Aorta (tissue), 5 donors: ENCODE data around the gene FHIT. TPM values are rescaled to one million over a fixed set of nuclear protein-coding genes. Genes with fewer than 3 reads are reported as not detected.

Source experiments
- ATAC-seq: fragments of 200-7000 bp; cut with Tn5 transposase; one replicate; pipeline ENCODE4 v1.9.1; 2022; ENCODE audit warnings: moderate library complexity; ENCODE audit not compliant: low FRiP score
- DNase-seq, 2 donors: peaks; one replicate each; pipeline ENCODE4 v3.0.0-alpha.2; 2020
- H3K27ac ChIP-seq, 2 donors: one replicate each; pipeline ENCODE4 v1.5.1; 2013; ENCODE audit warnings: low read length in 2 of 2, mild to moderate bottlenecking in 2 of 2, moderate library complexity in 2 of 2, control low read depth in 1 of 2, inconsistent platforms in 1 of 2, low read depth in 1 of 2
- H3K27me3 ChIP-seq, 2 donors: one replicate each; pipeline ENCODE4 v1.6.1; 2013; ENCODE audit warnings: control low read depth in 1 of 2, low read length in 1 of 2, mild to moderate bottlenecking in 1 of 2, moderate library complexity in 1 of 2; ENCODE audit not compliant: insufficient read depth in 2 of 2, control insufficient read depth in 1 of 2
- H3K36me3 ChIP-seq, 2 donors: one replicate each; pipeline ENCODE4 v1.6.1; 2013; ENCODE audit warnings: control low read depth in 1 of 2, low read length in 1 of 2, mild to moderate bottlenecking in 1 of 2; ENCODE audit not compliant: insufficient read depth in 2 of 2, control insufficient read depth in 1 of 2
- H3K4me1 ChIP-seq, 2 donors: one replicate each; pipeline ENCODE4 v1.6.1; 2013; ENCODE audit warnings: low read length in 2 of 2, control low read depth in 1 of 2, mild to moderate bottlenecking in 1 of 2, moderate library complexity in 1 of 2; ENCODE audit not compliant: insufficient read depth in 2 of 2, control insufficient read depth in 1 of 2
- H3K4me3 ChIP-seq, 2 donors: one replicate each; pipeline ENCODE4 v1.5.1; 2013; ENCODE audit warnings: low read length in 2 of 2, control low read depth in 1 of 2, mild to moderate bottlenecking in 1 of 2
- H3K9me3 ChIP-seq: one replicate; pipeline ENCODE4 v1.6.1; 2013; ENCODE audit warnings: mild to moderate bottlenecking, low read length; ENCODE audit not compliant: control insufficient read depth
- WGBS, 2 donors: extraction: QIAGEN DNeasy Blood & Tissue Kit; methylation state at CpG; one replicate each; pipeline ENCODE4 v1.1.7; 2013; 5-methylcytosine and 5-hydroxymethylcytosine counted together
- intact Hi-C, 2 donors: fragments of 100-400 bp; cut with DNase I; formaldehyde crosslinking; loops; one replicate each; pipeline versions ENCODE4 v1.14.2 to v1.15.0; 2022
- polyA plus RNA-seq, 2 donors: library from polyadenylated mRNA; stranded (reverse); fragments of 200-250 nt; gene quantifications; one replicate each; pipeline ENCODE4 v1.2.3, GENCODE V29; 2013
- total RNA-seq, 2 donors: library from RNA; stranded (reverse); fragmentation: NEBNext Ultra II Directional; extraction: Animal tissue kit (Norgen Biotek cat#: 25700); gene quantifications; one replicate each; pipeline ENCODE4 v1.2.1, GENCODE V29; 2021
- donor health status: healthy with polysubstance abuse.
- donor health status: Bipolar disorder and iron deficiency.
- donor health status: DM: no; HTN: no; CAD: no.
- donor health status: DM: no; HTN: no; CAD: no.
- donor health status: DM: yes; HTN: yes; CAD: no.

The FHIT gene
- total and polyA plus RNA-seq, 4 donors: 1.1 to 9.2 (median 3.0) TPM

DNA sequence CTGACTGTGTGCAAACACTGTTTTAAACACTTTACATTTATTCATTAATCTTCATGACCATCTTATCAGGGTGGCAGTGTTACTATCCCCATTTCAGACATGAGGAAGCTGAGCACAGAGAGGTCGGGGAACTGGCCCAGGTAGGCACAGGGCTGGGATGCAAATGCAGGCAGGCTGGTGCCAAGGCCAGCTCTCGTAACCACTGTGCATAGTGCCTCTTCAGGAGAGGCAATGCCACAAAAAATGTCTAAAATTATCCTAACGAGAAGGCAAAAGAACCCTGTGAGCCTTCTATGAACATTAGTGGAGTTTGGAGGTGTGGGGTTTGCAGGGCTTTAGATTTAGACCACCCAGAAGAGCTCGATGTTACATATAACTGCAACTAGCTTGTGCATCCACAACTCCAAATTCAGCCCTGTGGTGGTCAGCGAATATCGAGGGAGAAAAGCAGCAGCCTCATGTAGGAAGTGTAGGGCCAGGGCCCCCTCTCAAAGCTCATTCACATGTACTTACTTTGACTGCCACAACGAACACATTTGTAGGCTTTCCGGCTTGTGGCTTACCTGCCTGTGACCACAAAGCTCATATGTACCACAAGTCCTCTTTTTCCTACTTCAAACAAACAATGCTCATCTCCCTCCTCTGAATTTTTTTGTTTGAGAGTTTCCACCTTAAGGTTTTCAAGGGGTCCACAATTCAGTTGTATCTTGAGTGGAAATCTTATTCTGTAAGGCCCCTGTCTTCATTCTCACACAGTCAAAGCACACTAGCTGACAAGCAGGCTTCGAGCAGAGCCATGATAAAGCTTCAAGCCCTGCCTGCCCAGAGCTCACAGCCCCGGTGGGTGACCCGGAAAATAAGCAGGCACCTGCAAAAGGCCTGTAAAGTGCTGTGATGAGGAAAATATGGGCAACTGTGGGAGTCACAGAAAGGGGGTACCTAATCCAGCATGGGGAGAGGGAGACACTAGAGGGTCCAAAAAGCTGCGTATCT lies 1478.5 kb downstream of the FHIT start:
- Histone ChIP-seq H3K27me3 (no peaks in the 10 kb centered on the region), H3K4me3 (no peak overlapping the region), H3K27ac (no peak overlapping the region), H3K4me1 (no peaks in the 10 kb centered on the region), H3K36me3 (no peaks in the 10 kb centered on the region), H3K9me3 (no peaks in the 10 kb centered on the region)
- DNase-seq (no peak), ATAC-seq (no peak)
- WGBS, 2 donors: 70 to 77% methylated on average over 12 of the region's 12 CpGs
- intact Hi-C loops: no loop called here

DNA sequence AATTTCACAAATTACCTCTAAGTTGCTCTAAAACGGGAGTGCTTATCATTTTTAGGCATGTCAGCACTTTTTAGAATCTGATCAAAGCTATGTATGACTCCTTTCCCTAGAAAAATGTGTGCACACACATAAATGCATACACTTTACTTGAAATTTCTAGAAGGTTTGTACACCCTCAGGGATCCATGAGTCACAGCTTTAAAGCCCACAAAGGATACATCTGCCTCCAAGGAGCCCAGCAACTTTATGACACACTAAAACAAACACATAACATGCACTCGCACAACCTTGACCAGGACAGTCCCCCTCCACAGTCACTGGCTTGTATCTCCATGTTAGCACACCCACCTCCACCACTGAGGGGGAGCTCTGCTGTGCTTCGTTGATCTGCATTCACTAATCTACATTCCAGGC lies 1479.5 kb downstream of the FHIT start:
- no peaks in the 10 kb centered on the region for H3K36me3 ChIP-seq
- no peak overlapping the region for H3K4me3 ChIP-seq
- no peaks in the 10 kb centered on the region for H3K27me3 ChIP-seq
- no peaks in the 10 kb centered on the region for H3K4me1 ChIP-seq
- no peak overlapping the region for H3K27ac ChIP-seq
- ATAC-seq (no peak), DNase-seq (no peak)
- intact Hi-C loops: no loop called here
- 75 to 80% methylated on average over 3 of the region's 3 CpGs for WGBS, 2 donors
- H3K9me3 ChIP-seq: no peaks in the 10 kb centered on the region

DNA sequence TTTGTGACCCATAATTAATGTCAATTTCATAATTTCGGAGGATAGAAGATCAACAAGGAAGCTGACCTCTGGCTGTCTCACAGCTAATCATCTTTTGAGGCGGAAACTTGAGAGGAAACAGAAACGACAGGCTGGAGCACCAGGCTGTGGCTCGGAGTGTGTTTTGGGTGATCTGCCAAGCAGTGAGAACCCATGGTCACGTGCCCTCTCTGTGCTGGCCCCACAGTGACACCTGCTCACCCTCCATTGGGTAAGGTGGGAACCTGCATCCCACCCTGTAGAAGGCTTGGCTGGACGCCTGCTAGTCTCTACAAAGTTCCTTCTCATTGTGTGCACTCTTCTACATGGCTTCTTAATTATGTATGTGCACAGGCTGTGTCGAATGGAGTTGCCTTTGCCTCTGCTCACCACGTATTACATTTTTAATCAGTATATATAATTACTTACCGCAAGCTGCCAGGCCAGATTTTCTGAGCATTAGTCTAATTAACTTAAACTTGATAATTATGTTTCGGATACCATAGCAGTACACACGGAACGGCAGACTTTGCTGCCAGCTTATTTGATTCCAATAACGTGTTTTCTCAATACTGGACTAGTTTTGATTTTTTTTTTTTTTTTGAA lies 1482.0 kb downstream of the FHIT start:
- ATAC-seq (no peak), DNase-seq (no peak)
- Histone ChIP-seq H3K4me3 (no peak overlapping the region), H3K4me1 (no peaks in the 10 kb centered on the region), H3K9me3 (no peaks in the 10 kb centered on the region), H3K27ac (no peak overlapping the region), H3K27me3 (no peaks in the 10 kb centered on the region), H3K36me3 (no peaks in the 10 kb centered on the region)
- 89 to 92% methylated on average over 13 of the region's 13 CpGs for WGBS, 2 donors
- intact Hi-C loops: no loop called here

DNA sequence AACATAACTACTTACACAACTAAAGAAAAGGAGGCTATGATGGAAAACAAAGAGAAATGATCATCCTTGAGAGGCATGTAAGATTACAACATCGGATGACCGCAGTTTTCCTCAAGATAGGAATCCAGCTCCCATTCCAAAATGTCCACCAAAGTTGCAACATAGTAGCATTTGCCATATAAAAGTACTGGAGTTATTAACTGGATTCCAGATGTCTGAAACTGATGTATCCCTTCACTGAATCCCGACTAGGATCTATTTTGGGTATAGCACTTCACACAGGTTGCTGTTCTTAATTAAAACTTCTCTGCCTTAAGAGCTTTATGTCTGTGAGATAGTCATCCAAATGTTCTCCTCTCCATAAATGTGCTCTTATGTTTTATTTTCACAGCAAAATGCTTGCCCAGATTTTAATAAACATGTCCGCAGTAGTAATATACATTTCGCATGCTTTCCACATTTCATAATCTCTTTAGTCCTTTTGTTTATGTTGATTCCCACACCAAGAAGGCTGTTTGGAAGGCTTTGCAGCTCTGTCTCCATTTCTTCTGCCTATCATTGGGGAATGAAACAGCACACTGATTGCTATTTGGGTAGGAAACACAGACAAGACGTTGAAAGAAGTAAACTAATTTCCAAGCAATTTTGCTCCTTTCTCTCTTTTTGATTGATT lies 1484.9 kb downstream of the FHIT start:
- intact Hi-C loops: no loop called here
- Histone ChIP-seq H3K4me3 (no peak overlapping the region), H3K4me1 (no peaks in the 10 kb centered on the region), H3K9me3 (no peaks in the 10 kb centered on the region), H3K36me3 (no peaks in the 10 kb centered on the region), H3K27me3 (no peaks in the 10 kb centered on the region), H3K27ac (no peak overlapping the region)
- 68 to 81% methylated on average over 6 of the region's 6 CpGs for WGBS, 2 donors
- ATAC-seq (peak; percentile 68), DNase-seq (no peak)

DNA sequence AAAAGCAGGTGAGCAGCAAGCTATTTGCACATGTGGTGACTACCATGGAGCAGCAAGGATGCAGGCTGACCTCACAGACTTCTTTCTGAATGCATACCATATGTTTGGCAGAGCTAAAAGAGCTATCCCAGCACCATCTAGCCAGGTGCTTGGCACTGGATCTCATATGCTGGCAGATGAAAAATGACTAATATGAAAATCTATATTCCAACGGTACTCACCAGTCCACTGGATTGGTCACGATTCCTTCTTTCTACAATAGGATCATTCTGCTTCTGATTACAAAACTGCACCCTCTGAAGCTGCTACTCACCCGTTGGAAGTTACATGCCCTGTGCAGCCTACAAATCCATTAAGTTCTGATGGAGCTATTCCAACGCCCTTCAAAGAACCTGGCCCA lies 1487.1 kb downstream of the FHIT start:
- no peak for DNase-seq
- ATAC-seq: no peak
- no peaks in the 10 kb centered on the region for H3K27me3 ChIP-seq
- no peak overlapping the region for H3K4me3 ChIP-seq
- whole genome bisulfite sequencing, 2 donors: 59 to 62% methylated on average over 4 of the region's 4 CpGs
- intact Hi-C loops: no loop called here
- no peak overlapping the region for H3K27ac ChIP-seq
- no peaks in the 10 kb centered on the region for H3K4me1 ChIP-seq
- H3K9me3 ChIP-seq: no peaks in the 10 kb centered on the region
- H3K36me3 ChIP-seq: no peaks in the 10 kb centered on the region

DNA sequence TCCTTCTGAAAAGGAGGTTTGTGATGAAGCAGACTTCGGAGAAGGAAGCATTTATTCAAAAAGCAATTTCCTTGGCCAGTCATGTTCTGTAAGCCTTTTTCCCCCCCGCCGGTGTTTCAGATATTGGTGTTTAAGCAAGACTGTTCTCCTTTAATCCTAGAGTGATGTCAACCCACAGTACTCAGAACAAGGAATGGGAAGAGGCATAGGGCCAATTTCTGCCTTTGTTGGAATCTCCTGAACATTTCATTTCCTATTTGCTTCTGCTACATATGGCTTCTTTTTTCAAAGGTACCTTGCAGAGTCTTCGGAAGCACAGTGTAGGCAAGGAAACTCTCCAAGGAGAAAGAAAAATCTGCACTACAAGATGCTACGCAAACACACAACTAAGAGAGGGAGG lies 1488.3 kb downstream of the FHIT start:
- no peak overlapping the region for H3K27ac ChIP-seq
- no peak overlapping the region for H3K4me3 ChIP-seq
- intact Hi-C loops: no loop called here
- DNase-seq (no peak), ATAC-seq (no peak)
- no peaks in the 10 kb centered on the region for H3K27me3 ChIP-seq
- 86 to 89% methylated on average over 5 of the region's 5 CpGs for WGBS, 2 donors
- H3K36me3 ChIP-seq: no peaks in the 10 kb centered on the region
- no peaks in the 10 kb centered on the region for H3K4me1 ChIP-seq
- no peaks in the 10 kb centered on the region for H3K9me3 ChIP-seq

DNA sequence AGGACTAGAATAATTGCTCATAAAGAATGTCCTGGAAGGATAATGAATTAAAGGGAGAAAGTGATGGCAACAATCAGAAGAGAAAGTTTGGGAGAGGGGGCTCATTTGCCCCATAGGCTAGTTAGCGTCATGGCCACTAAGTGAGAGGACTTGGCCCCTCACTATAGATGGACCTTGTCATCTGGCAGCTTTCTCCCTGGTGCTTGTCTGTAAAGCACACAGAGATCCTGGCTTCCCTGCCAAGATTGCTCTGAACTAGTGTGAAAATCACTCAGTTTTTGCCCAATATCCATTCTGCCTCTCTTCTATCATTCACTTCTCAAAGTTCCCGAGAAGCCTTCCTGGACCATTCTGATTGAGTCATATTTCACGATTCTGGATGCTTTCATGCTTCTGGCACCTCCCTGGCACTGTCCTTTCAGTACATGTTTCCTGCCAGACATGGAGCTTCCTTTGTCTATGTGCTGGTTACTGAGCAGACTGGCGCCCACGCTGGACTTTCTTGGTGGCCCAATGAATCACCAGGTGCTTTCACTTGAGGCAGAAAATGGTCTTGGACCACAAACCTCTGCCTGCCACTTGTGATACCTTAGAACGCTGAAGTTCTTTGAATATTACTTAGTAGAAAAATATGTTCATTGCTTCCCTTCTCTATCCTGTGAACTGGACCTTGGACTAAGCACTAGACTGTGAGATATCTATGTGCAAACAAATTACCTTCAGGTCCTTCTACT lies 1491.8 kb downstream of the FHIT start:
- Histone ChIP-seq H3K9me3 (no peaks in the 10 kb centered on the region), H3K4me1 (no peaks in the 10 kb centered on the region), H3K27ac (no peak overlapping the region), H3K27me3 (no peaks in the 10 kb centered on the region), H3K36me3 (no peaks in the 10 kb centered on the region), H3K4me3 (no peak overlapping the region)
- no peak for DNase-seq
- WGBS, 2 donors: 79 to 85% methylated on average over 6 of the region's 6 CpGs
- ATAC-seq: no peak
- intact Hi-C loops: no loop called here

DNA sequence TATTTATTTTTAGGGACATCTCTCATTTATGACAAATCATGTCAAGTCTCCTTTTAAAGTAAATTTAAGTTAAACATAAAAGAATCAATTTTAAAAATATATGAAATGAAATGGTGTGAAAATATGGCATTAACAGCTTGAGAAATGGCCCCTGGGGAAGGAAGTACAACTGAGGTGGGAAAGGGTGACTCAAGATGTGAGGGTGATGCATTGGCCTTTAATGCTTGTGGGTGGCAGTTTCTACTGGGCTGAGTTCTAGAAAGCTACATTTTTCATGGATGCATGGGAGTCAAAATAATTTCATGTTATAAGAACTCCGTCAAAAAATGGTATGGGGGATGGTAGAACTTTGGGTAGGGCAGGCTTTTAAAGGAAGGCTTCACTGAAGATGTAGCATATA lies 1492.6 kb downstream of the FHIT start:
- DNase-seq: no peak
- H3K27me3 ChIP-seq: no peaks in the 10 kb centered on the region
- intact Hi-C loops: no loop called here
- H3K27ac ChIP-seq: no peak overlapping the region
- no peaks in the 10 kb centered on the region for H3K9me3 ChIP-seq
- H3K36me3 ChIP-seq: no peaks in the 10 kb centered on the region
- WGBS, 2 donors: 22 to 44% methylated on average over 1 of the region's 1 CpG
- no peak overlapping the region for H3K4me3 ChIP-seq
- no peaks in the 10 kb centered on the region for H3K4me1 ChIP-seq
- ATAC-seq: no peak
